HG02763 (cell line): ENCODE measurements around the gene DIAPH3.

ENCODE experiments used
- ATAC-seq: cut with Tn5 transposase; IDR thresholded peaks from one replicate; pipeline ENCODE4 v1.9.1; 2021; ENCODE audit warnings: mild to moderate bottlenecking, moderate library complexity; ENCODE audit not compliant: unreplicated experiment

The DIAPH3 gene

DNA sequence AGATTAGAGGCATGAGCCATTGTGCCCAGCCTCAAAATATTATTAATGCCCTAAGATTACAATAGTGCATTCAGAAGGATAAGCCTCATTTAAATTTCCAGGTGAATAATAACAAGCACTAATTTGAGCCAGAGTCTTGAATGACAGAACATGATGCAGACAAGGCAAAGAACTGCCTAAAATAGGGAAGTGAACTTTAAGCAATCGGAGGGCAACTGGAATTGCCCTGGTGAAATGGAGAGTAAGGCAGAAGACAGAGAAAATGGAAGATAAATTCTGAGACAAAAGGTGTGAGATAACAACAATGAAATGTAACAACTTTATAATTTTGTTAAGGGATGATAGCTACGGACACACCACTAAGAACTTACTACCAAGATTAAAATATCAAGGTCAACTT is 199.9 kb downstream of the DIAPH3 start:
- no peak for ATAC-seq

DNA sequence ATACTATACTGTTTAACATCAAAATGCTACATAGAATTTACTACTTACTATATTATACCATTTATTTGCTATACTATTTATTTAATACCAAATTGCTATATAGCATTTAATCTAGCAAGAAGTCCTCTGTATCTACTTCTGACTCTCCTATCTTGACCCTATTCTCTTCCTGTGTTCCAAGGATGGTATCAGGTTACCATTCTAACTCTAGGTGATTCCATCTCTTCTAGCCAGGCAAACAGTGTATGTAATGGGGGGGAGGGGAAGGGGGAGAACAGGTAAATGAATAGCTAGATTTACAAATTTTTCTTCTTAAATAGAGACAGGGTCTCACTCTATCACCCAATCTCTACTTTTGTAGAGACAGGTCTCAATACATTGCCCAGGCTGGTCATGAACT is 200.3 kb downstream of the DIAPH3 start:
- no peak for ATAC-seq

DNA sequence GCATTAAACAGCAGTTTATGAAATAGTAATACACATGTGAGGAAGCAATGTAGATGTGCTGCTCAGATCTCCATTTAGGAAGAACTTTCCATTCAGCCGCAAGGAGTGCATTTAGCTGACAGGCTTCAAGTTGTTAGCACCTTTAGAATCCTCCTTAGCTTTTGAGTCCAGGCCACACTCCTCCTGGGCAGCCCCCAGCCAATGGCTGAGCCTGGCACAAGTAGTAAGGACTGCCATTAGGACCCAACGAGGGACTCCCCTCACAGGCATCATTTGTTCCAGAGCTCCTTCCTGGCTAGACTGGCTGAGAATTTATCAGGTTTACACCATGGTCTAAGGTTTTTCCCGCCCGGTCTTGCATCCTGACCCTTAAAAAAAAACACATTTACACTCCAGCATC is 201.4 kb downstream of the DIAPH3 start:
- ATAC-seq = no peak

DNA sequence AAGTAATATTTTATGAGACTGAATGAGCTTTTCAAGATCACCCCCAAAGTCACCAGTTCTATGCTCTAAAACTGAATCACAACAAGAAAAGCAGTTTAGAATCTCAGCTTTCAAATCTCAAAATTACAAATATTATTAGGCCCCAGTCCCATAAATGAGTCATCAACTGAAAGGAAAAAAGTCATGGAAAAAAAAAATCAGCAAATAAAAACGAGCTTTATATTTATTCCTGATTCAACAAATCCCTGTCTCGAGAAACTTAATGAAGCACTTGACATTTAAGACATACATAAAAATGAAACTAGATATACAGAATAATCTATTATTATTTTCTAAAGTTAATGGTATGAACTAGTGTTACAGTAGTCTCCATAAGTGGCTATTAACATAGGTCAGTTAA is 203.0 kb downstream of the DIAPH3 start:
- ATAC-seq = no peak

DNA sequence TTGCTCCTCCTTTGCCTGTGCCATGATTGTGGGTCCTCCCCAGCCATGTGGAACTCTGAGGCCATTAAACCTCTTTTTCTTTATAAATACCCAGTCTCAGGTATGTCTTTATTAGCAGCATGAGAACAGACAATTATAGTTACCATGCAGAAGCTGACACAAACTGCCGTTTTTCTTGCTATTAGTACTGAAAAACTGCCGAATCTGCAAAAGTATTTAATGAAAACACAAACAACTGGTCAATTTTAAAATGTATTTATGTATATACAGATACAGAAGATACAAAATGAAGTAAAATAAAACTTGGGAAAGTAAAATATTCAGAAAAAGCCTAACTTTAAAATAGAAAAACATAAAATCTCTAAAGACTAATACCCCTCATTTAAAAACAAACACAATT is 206.3 kb downstream of the DIAPH3 start:
- ATAC-seq = no peak

DNA sequence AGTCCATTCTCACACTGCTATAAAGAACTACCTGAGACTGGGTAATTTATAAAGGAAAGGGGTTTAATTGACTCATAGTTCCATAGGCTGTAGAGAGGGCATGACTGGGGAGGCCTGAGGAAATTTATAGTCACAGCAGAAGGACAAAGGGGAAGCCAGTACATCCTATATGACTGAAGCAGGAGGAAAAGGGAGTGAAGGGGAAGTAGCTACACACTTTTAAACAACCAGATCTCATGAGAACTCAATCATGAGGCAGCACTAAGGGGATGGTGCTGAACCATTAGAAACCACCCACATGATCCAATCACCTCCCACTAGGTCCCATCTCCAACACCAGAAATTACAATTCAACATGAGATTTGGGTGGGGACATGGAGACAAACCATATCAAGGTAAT is 209.1 kb downstream of the DIAPH3 start:
- ATAC-seq = no peak

DNA sequence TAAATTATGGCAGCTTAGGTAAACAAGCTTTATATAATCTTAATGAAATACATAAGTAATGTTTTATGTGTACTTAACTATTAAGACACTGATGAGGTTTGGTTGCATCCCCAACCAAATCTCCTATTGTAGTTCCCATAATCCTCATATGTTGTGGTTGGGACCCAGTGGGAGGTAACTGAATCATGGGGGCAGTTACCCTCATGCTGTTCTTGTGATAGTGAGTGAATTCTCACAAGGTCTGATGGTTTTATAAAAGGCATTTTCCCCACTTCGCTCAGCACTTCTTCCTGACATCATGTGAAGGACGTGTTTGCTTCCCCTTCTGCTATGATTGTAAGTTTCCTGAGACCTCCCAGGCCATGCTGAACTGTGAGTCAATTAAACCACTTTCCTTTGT is 212.7 kb downstream of the DIAPH3 start:
- no peak for ATAC-seq

DNA sequence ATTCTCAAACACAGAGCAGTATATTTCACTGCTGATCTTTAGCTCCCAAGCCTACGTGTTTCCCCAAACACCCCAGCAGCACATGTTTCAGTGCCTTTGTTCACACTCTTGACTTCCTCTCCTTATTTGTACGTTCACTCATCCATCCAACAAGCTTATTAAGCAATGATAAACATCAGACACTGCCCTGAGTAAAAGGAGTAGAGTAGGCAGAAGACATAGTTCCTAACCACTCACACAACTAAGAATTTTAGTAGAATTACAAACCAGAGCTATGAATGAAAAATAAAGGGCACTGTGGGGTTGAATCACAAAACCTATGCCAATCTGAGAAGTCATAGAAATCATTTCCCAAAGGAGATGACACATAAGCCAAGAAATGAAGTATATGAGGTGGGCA is 213.5 kb downstream of the DIAPH3 start:
- ATAC-seq = no peak

DNA sequence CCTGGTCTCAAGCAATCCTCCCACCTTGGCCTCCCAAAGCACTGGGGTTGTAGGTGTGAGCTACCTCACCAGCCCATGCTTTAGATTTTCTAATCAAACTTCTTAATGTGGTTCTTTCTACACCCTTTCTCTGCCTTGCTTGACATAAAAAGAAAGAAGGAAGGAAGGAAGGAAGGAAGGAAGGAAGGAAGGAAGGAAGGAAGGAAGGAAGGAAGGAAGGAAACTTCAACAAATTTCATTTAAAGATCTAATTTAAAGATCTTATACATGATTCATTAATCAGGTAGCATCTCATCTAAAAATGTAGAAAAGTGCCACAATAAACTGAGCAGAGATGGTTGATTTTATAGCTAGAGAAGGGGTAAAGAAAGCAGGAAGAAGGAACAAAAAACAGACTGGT is 215.0 kb downstream of the DIAPH3 start:
- no peak for ATAC-seq

DNA sequence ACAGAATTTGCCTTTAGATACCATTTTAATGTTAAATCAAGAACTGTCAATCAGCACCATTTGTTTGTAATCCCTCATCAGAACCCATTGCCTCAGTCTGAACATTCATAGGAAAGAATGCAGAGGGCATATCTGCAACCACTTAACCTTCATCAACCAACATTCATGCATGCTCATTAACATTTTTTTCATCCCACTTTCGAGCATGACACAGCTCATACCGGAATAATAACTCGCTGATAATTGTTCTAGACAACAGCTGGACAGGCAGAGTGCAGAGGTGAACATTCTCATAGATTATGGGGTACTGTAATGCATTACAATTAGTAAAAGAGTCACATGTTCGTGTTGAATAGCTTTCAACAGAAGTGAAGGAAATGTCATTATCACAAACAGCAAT is 216.8 kb downstream of the DIAPH3 start:
- no peak for ATAC-seq

DNA sequence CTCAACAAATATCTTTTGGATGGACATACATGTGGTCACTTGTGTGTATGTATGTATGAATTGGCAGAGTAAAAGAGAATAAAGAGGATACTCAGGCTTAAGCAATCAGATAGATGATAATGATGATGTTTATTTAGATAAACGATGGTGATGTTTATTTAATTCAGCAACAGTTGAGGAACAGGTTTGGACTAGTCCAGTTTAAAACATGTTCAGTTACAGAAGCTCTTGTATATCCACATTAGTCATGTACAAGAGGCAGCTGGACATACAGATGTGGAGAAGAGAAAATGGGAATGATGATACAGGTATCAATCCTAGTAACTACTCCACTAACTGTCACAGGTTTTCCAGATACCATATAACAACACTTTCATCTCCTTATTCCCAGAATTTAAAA is 232.1 kb downstream of the DIAPH3 start:
- no peak for ATAC-seq

DNA sequence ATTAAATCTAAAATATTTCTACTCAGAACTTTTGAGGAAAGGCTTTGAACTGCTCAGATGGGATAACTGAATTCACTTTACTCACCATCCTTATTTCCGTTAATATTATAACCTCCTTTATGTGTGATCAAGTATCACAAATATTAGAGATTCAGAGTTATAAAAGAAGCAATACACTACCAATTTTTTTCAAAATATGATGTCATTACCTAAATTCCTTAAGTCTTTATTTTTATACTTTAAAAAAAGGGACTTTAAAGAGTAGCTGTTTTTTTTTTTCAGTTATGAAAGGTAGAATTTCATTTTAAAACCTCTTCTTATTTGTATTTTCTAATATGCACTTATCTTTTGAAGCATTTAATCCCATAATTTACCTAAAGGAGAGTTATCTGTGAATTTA is 239.5 kb downstream of the DIAPH3 start:
- no peak for ATAC-seq

DNA sequence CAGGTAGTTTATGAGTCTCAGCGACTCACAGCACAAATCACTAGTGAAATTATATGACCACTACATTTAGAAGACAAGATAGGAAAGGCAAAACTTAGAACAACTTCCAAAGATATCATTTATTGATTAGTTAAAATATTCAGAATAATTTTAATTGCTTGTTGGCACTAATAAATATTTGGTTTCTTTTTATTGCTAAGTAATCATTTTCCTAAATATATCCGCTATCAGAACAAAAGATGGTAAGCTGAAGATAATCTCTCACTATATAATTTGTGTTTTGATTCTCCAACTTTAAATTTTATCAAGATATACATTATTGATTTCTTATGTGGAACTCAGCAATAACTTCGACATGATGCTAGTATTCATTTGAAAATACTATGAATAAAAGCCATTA is 248.5 kb downstream of the DIAPH3 start:
- ATAC-seq = no peak

DNA sequence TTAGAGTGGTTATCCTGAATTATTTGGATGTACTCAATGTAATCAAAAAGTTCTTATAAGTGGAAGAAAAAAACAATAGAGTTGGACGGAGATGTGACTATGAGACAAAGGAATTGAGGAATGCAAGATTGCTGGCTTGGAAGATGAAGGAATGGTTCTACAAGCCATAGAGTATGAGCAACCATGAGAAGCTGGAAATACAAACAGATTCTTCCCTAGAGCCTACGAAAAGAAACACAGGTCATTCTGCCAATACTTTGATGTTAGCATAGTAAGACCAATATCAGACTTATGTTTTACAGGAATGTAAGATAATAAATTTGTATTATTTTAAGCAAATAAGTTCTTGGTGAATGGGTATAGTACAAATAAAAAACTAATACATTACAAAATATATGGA is 249.2 kb downstream of the DIAPH3 start:
- ATAC-seq = no peak

DNA sequence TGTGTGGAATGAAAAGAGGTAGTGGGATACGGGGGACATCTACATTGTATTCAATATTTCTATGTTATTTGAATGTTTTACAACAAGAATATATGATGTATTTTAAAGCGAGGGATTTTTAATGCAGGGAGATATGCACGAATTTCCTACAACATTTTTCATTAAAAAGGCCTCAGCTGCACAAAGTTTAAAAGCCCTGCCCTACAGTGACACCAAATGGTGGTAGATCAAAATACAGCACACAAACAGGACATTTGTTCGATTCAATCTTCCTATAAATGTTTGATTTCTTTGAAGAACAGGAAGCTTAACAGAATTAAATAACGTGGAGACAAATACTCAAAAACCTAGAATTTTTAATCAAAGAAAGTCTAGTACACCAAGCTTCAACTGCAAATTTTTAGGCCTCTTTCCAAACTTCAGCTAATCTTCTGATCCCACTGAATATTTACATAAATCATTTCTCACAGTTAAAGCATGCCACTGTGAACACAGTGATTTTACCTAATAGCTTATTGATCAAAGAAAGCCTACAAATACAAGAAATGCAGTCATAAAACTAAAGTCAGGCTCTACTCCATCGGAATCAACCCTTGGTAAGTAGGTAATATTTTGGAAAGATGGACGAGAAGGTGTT is 257.2 kb downstream of the DIAPH3 start:
- no peak for ATAC-seq

DNA sequence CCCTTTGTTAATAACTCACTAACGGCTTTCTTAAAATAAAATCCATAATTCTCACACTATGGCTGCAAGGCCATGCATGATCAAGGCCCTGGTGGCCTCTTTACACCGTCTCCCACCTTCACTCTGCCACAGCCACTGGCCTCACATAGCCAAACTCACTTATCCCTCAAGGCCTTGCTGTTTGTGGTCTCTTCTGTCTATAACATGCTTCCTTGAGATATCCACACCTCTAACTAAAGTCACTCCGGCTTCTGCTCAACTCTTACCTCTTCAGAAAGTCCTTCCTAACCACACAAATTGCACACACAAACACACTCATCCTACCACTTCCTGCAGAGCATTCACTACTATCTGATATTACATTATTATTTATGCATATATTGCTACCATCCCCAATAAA is 262.5 kb downstream of the DIAPH3 start:
- no peak for ATAC-seq

DNA sequence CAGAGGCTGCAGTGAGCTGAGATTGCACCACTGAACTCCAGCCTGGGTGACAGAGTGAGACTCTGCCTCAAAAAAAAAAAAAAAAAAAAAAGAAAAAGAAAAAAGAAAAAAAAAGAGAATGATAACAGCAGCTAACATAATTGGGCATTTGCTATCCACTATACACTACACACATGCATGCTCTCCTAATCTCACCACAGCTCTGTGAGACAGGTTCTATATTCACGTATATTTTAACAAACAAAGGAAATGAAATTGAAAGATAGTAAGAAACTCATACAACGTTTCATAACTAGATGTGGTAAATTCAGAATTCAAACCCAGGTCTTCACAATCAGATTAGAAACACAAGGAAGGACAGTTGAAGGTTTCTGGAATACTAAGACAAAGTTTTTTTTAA is 265.7 kb downstream of the DIAPH3 start:
- no peak for ATAC-seq

DNA sequence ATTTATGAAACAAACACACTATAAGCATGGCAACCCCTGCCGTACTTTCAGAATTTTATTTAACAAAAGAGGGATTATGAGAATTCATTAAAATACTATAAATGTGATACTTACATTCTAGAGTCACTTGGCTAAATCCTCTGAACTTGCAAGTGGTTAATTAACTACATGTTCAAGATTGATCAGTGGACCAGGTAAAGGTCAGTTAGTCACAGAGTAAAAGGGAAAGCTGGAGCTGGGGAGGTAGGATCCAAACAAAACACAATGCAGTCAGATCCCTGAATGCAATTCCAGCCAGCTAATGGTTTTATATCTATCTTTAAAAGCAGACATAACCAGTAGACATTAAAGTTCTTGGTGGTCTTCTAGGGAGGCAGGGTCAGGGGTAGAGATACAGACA is 270.5 kb downstream of the DIAPH3 start:
- no peak for ATAC-seq

DNA sequence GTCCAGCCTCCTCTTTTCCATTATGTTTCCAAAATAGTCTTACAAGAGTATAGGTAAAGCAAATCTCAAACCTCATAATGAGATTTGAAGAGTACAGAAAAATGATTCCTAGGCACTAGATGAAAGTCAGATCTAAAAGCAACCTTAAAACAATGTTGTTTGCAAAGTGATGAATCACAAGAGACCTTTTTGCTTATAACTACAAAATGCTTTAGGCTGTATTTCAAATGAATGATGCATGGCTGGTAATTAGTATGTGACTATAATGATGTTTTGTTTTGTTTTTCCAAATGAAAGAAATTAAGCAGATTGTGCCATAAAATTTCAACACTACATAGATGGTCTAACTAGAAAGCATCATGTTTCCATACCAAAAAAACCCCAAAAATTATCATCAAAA is 272.7 kb downstream of the DIAPH3 start:
- ATAC-seq = no peak

DNA sequence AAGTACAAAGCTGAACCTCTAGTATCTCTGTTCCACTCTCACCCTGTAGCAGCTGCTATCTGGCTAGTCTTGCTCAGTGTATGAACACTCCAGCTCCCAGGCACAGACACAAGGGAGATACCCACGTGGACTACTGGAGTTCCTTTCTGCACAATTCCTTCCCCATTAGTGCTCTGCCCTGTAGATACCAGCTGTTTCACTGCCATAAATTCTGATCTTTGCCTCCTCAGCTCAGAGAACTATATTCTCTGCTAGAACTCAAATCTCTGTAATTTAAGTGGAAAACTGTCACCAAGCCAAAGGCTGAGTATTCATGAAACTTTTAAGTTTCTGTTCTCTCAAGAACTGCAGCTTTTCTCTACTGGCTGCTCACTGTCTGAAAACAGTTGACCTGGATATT is 273.7 kb downstream of the DIAPH3 start:
- ATAC-seq = no peak

DNA sequence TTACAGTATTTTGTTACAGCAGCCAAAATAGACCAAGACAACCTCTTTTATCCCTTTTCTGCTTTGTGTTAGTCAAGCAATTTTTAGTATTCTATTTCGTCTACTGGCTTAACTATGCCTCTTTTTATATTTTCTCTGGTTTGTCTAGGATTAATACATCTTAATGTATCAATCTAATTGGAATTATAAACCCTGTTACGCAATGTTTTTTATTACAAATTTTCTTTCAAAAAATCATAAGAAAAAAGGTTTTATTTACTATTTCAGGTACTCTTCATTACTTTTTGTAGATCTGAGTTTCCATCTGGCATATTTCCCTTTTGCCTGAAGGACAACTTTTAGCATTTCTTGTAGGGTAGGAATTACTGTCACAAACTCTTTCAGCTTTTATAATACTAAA is 275.3 kb downstream of the DIAPH3 start:
- no peak for ATAC-seq

DNA sequence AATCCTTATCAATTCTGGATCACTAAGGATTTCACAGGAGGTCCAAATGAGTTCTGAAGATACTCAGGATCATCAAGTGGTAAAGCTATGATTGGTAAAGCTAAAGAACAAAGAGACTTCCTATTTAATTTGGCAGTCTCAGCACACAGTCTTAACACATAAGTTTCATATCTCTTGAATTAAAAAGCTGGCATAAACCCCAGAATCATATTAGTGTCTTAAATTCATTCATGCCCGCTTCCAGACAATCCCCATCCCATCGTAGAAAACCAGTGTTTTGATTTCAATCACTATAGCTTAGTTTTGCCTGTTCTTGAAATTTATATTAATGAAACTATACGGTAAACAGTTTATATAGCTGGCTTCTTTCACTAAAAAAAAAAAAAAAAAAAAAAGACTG is 278.7 kb downstream of the DIAPH3 start:
- no peak for ATAC-seq

DNA sequence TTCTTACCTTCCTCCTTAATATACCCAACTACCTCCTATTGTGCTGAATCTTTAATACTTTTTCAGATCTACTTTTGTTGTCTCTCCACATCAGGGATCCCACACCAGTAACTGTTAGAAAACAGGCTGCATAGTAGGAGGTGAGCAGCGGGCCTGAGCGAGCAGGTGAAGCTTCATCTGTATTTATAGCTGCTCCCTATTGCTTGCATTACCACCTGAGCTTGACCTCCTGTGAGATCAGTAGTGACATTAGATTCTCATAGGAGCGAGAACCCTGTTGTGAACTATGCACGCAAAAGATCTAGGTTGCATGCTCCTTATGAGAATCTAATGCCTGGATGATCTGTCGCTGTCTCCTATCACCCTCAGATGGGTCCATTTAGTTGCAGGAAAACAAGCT is 279.8 kb downstream of the DIAPH3 start:
- no peak for ATAC-seq

DNA sequence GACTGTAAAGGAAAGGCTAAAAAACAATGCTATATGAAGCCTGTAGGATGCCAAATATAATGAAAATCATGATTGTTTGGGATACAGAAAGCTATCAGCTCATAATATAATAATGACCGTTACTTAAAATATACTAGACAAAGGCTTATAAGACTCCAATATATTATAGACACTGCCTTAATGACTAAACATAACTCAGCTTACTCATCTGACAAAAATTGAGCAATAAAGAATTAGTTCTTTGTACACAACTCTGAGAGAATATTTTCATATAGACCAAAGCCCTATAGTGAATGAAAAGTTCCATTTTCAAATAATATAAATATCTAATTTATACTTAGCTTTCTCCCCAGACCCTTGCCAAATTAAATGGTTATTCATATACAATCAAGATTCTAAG is 283.3 kb downstream of the DIAPH3 start:
- ATAC-seq = no peak
